ENCODE measurements around the gene HOXD10.

HOXD10 gene

GRCh38 chr2:176132205-176133171 is 15.9 kb downstream of the HOXD10 start:
- Histone ChIP-seq H3K27ac (replicated peaks) (no peak overlapping the region), H3K4me3 (replicated peaks; ENCODE audit: insufficient read depth, low read length) (no peak overlapping the region), H3K27me3 (ENCODE audit: insufficient read depth, poor library complexity, severe bottlenecking) (peaks cover 83% of the 10 kb centered on the region)
- TF ChIP-seq, protein P1, sequence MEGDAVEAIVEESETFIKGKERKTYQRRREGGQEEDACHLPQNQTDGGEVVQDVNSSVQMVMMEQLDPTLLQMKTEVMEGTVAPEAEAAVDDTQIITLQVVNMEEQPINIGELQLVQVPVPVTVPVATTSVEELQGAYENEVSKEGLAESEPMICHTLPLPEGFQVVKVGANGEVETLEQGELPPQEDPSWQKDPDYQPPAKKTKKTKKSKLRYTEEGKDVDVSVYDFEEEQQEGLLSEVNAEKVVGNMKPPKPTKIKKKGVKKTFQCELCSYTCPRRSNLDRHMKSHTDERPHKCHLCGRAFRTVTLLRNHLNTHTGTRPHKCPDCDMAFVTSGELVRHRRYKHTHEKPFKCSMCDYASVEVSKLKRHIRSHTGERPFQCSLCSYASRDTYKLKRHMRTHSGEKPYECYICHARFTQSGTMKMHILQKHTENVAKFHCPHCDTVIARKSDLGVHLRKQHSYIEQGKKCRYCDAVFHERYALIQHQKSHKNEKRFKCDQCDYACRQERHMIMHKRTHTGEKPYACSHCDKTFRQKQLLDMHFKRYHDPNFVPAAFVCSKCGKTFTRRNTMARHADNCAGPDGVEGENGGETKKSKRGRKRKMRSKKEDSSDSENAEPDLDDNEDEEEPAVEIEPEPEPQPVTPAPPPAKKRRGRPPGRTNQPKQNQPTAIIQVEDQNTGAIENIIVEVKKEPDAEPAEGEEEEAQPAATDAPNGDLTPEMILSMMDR (IDR thresholded peaks at IDR 0.05; ENCODE audit: insufficient read depth, low read length) = no peak
- TF ChIP-seq, protein P2, sequence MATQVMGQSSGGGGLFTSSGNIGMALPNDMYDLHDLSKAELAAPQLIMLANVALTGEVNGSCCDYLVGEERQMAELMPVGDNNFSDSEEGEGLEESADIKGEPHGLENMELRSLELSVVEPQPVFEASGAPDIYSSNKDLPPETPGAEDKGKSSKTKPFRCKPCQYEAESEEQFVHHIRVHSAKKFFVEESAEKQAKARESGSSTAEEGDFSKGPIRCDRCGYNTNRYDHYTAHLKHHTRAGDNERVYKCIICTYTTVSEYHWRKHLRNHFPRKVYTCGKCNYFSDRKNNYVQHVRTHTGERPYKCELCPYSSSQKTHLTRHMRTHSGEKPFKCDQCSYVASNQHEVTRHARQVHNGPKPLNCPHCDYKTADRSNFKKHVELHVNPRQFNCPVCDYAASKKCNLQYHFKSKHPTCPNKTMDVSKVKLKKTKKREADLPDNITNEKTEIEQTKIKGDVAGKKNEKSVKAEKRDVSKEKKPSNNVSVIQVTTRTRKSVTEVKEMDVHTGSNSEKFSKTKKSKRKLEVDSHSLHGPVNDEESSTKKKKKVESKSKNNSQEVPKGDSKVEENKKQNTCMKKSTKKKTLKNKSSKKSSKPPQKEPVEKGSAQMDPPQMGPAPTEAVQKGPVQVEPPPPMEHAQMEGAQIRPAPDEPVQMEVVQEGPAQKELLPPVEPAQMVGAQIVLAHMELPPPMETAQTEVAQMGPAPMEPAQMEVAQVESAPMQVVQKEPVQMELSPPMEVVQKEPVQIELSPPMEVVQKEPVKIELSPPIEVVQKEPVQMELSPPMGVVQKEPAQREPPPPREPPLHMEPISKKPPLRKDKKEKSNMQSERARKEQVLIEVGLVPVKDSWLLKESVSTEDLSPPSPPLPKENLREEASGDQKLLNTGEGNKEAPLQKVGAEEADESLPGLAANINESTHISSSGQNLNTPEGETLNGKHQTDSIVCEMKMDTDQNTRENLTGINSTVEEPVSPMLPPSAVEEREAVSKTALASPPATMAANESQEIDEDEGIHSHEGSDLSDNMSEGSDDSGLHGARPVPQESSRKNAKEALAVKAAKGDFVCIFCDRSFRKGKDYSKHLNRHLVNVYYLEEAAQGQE (IDR thresholded peaks at IDR 0.05; ENCODE audit: insufficient replicate concordance, low read depth) = no peak
- TF ChIP-seq GABPA (IDR thresholded peaks at IDR 0.05; ENCODE audit: low read depth) = no peak
- no peak for TF ChIP-seq POLR2AphosphoS5 (IDR thresholded peaks at IDR 0.05; ENCODE audit: low read depth)
- TF ChIP-seq SPI1 (IDR thresholded peaks at IDR 0.05; ENCODE audit: borderline replicate concordance, low read depth) = no peak
- no peak for DNase-seq (ENCODE audit: low read depth in 1 of 2, low spot score in 1 of 2)

DNA sequence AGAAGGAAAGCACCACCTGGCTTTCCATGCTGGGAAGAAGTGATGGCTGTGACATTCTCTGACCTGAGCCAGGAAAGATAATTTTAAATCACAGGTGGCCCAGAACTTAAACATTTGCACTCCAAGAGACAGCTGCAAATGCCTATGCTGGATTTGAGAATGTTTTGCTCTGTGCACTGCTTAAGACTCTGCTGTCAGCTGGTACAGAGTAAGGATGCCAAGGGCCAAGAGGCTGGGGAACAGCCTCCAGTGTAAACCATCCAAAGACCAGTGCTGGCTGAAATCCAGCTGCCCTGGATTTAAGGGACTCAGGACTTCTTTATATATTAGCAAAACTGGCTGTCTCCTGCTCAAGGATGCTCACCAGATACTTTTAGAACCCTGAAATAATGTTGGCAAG is 16.8 kb downstream of the HOXD10 start:
- Histone ChIP-seq H3K27me3 (ENCODE audit: insufficient read depth, poor library complexity, severe bottlenecking) (peaks cover 84% of the 10 kb centered on the region), H3K27ac (replicated peaks) (no peak overlapping the region), H3K4me3 (replicated peaks; ENCODE audit: insufficient read depth, low read length) (no peak overlapping the region)
- no peak for DNase-seq (ENCODE audit: low read depth in 1 of 2, low spot score in 1 of 2)
- TF ChIP-seq GABPA (IDR thresholded peaks at IDR 0.05; ENCODE audit: low read depth) (no peak), SPI1 (IDR thresholded peaks at IDR 0.05; ENCODE audit: borderline replicate concordance, low read depth) (no peak), POLR2AphosphoS5 (IDR thresholded peaks at IDR 0.05; ENCODE audit: low read depth) (no peak)
- TF ChIP-seq, protein P2 (IDR thresholded peaks at IDR 0.05; ENCODE audit: insufficient replicate concordance, low read depth) = no peak
- TF ChIP-seq, protein P1 (IDR thresholded peaks at IDR 0.05; ENCODE audit: insufficient read depth, low read length) = no peak

DNA sequence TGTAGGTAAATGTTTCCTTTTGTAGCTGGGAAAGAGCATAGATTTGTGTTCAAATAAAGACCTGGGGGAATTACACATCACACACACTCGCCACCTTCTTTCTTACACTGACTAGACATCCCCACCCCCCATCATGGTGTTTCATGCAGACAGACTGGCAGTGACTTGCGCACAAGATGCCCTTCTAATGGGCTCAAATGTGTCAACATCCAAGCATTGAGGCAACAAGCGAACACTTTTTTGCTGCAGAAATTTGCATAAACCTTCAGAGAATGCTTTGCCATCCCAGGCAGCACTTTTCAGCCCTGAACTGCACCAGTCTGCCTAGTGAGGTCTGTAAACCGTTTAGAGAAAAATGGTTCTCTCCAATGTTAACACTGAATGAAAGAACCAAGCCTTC is 17.5 kb downstream of the HOXD10 start:
- TF ChIP-seq, protein P1 (IDR thresholded peaks at IDR 0.05; ENCODE audit: insufficient read depth, low read length) = no peak
- TF ChIP-seq, protein P2 (IDR thresholded peaks at IDR 0.05; ENCODE audit: insufficient replicate concordance, low read depth) = no peak
- TF ChIP-seq SPI1 (IDR thresholded peaks at IDR 0.05; ENCODE audit: borderline replicate concordance, low read depth) (no peak), POLR2AphosphoS5 (IDR thresholded peaks at IDR 0.05; ENCODE audit: low read depth) (no peak), GABPA (IDR thresholded peaks at IDR 0.05; ENCODE audit: low read depth) (no peak)
- no peak for DNase-seq (ENCODE audit: low read depth in 1 of 2, low spot score in 1 of 2)
- Histone ChIP-seq H3K27me3 (ENCODE audit: insufficient read depth, poor library complexity, severe bottlenecking) (peaks cover 84% of the 10 kb centered on the region), H3K4me3 (replicated peaks; ENCODE audit: insufficient read depth, low read length) (no peak overlapping the region), H3K27ac (replicated peaks) (no peak overlapping the region)

Measured in HL-60 (cell line).